DOHH2 (cell line): ENCODE measurements around the gene NOC2L.

Experiments used
- H3F3A ChIP-seq: fragments of 200-600 bp; sonication (generic), shearing (Covaris generic); 2 replicates; pipeline ENCODE4 v1.6.0; 2016; ENCODE audit warnings: antibody characterized with exemption, mild to moderate bottlenecking; ENCODE audit not compliant: control insufficient read depth, insufficient read depth
- H3K27ac ChIP-seq: fragments of 200-600 bp; sonication (generic); 2 replicates; pipeline ENCODE4 v1.5.1; 2014; ENCODE audit warnings: low read depth, mild to moderate bottlenecking, low read length, moderate library complexity
- H3K27me3 ChIP-seq: fragments of 200-600 bp; sonication (generic); 2 replicates; pipeline ENCODE4 v1.6.1; 2014; ENCODE audit warnings: mild to moderate bottlenecking, low read length, mixed read lengths; ENCODE audit not compliant: control insufficient read depth
- H3K36me3 ChIP-seq: fragments of 200-600 bp; sonication (generic); 2 replicates; pipeline ENCODE4 v1.6.1; 2014; ENCODE audit warnings: mild to moderate bottlenecking, low read length, moderate library complexity, mixed read lengths; ENCODE audit not compliant: control insufficient read depth
- H3K4me1 ChIP-seq: fragments of 200-600 bp; sonication (generic); 2 replicates; pipeline ENCODE4 v1.6.1; 2014; ENCODE audit warnings: mild to moderate bottlenecking, low read length, mixed read lengths; ENCODE audit not compliant: control insufficient read depth
- H3K4me2 ChIP-seq: fragments of 200-600 bp; sonication (generic); 2 replicates; pipeline ENCODE4 v1.6.0; 2014; ENCODE audit warnings: mild to moderate bottlenecking, low read length, moderate library complexity
- H3K4me3 ChIP-seq: fragments of 200-600 bp; sonication (generic); 2 replicates; pipeline ENCODE4 v1.5.1; 2014; ENCODE audit warnings: mild to moderate bottlenecking, low read length, mixed read lengths
- H3K79me2 ChIP-seq: fragments of 200-600 bp; sonication (generic); 2 replicates; pipeline ENCODE4 v1.6.1; 2014; ENCODE audit warnings: mild to moderate bottlenecking, low read length, mixed read lengths; ENCODE audit not compliant: control insufficient read depth
- H3K9me2 ChIP-seq: fragments of 200-600 bp; sonication (generic); replicated peaks from 2 replicates; pipeline ENCODE4 v1.6.1; 2014; ENCODE audit warnings: mild to moderate bottlenecking, low read length, mixed read lengths; ENCODE audit not compliant: control insufficient read depth
- H3K9me3 ChIP-seq: fragments of 200-600 bp; sonication (generic); 2 replicates; pipeline ENCODE4 v1.6.1; 2014; ENCODE audit warnings: antibody characterized with exemption, low read length, mixed read lengths; ENCODE audit not compliant: control insufficient read depth, insufficient read depth
- H4K20me1 ChIP-seq: fragments of 200-600 bp; sonication (generic); 2 replicates; pipeline ENCODE4 v1.6.0; 2014; ENCODE audit warnings: low read depth, mild to moderate bottlenecking, antibody characterized with exemption, low read length, moderate library complexity; ENCODE audit not compliant: control insufficient read depth, insufficient read depth
- EZH2phosphoT487 ChIP-seq: fragments of 200-600 bp; sonication (generic); IDR thresholded peaks from 2 replicates; pipeline ENCODE4 v1.6.1; 2017; ENCODE audit warnings: borderline replicate concordance, mild to moderate bottlenecking, antibody characterized with exemption, low read length, moderate library complexity, mixed read lengths
- TF ChIP-seq, protein P1 (sequence below): fragments of 200-600 bp; sonication (generic); IDR thresholded peaks from one replicate; pipeline ENCODE4 v1.5.1; 2014; ENCODE audit warnings: antibody characterized with exemption, mild to moderate bottlenecking, low read depth, low read length; ENCODE audit not compliant: poor library complexity, severe bottlenecking

NOC2L gene

DNA sequence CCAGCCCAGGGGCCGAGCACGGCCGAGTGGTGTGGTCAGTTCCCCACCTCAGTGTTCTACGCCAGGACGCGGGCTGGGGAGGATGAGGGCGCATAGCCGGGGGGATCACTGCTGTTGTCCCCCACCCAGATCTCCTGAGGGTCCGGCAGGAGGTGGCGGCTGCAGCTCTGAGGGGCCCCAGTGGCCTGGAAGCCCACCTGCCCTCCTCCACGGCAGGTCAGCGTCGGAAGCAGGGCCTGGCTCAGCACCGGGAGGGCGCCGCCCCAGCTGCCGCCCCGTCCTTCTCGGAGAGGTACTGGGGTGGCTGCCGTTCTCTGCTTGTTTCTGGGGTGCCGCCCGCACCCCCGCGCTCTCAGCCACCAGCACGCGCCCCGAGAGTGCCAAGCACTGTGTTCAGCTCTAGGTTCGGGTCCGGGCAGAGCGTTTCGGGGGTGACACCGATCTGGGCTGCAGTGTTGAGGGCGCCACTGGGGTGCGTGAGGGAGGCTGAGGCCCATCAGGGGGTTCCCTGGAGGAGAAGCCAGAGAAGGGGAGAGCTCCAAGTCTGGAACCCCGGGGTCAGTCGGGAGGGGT is 18.0 kb downstream of the NOC2L start:
- TF ChIP-seq EZH2phosphoT487: no peak
- TF ChIP-seq, protein P1, sequence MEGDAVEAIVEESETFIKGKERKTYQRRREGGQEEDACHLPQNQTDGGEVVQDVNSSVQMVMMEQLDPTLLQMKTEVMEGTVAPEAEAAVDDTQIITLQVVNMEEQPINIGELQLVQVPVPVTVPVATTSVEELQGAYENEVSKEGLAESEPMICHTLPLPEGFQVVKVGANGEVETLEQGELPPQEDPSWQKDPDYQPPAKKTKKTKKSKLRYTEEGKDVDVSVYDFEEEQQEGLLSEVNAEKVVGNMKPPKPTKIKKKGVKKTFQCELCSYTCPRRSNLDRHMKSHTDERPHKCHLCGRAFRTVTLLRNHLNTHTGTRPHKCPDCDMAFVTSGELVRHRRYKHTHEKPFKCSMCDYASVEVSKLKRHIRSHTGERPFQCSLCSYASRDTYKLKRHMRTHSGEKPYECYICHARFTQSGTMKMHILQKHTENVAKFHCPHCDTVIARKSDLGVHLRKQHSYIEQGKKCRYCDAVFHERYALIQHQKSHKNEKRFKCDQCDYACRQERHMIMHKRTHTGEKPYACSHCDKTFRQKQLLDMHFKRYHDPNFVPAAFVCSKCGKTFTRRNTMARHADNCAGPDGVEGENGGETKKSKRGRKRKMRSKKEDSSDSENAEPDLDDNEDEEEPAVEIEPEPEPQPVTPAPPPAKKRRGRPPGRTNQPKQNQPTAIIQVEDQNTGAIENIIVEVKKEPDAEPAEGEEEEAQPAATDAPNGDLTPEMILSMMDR: no peak
- Histone ChIP-seq H3F3A (no peaks in the 10 kb centered on the region), H3K36me3 (peaks cover 9% of the 10 kb centered on the region), H4K20me1 (peaks cover 9% of the 10 kb centered on the region), H3K9me3 (no peaks in the 10 kb centered on the region), H3K27ac (no peak overlapping the region), H3K4me2 (peak overlapping the region; percentile 39; the same call in 1 of the 2 replicates), H3K27me3 (peaks cover 47% of the 10 kb centered on the region), H3K79me2 (no peaks in the 10 kb centered on the region), H3K9me2 (no peaks in the 10 kb centered on the region), H3K4me3 (no peak overlapping the region), H3K4me1 (peaks cover 20% of the 10 kb centered on the region)

DNA sequence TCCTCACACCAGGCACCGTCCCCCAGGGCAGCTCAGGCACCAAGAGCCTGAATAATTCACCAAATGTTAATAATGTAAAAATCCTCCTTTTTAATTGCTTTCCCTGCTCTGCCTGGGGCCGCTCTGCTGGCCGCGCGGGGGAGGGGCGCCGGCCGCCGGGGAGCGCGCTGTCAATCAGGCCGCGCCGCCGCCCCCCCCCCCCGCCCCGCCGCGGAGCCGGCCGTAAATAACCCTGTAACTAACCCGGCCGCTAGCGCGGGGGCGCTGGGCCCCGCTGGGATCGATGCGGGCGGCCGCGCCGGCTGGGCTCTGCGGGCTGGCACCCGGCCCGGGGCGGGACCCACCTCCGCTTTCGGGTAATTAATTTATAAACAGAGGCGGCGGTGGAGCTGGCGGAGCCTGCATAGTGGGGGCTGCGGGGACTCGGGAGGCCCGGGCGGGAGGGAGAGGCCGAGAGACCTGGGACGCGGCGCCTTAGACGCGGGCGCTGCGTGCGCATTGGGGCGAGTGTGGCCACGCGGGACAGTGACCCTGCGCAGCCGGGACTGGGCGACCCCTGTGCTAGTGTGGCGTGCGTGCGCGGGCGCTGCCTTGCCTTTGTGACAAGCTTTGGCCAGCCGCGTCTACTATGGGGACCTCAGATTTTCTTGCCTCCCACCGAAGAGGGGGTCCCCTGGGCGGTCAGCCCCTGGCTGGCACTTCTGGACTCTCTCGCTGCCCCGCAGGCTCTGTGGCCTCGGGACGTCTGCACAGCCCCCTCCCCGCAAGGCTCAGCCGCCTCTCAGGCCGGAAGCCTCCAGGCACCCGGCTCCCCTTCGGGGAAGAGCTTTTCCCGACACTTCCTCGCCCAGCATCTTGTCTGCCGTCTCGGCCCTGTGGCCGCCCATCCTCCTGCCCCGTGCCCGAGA is 18.7 kb downstream of the NOC2L start:
- Histone ChIP-seq H3K9me3 (no peaks in the 10 kb centered on the region), H3K36me3 (peaks cover 7% of the 10 kb centered on the region), H3K79me2 (no peaks in the 10 kb centered on the region), H3K9me2 (no peaks in the 10 kb centered on the region), H3K4me3 (no peak overlapping the region; the same call in 1 of the 2 replicates), H3F3A (no peaks in the 10 kb centered on the region), H4K20me1 (peaks cover 9% of the 10 kb centered on the region), H3K27ac (no peak overlapping the region), H3K4me2 (peak overlapping the region; percentile 30; the same call in 1 of the 2 replicates), H3K27me3 (peaks cover 47% of the 10 kb centered on the region), H3K4me1 (peaks cover 20% of the 10 kb centered on the region)
- peak; percentile 94; the same call in 1 of the 2 replicates for TF ChIP-seq EZH2phosphoT487
- TF ChIP-seq, protein P1: no peak

DNA sequence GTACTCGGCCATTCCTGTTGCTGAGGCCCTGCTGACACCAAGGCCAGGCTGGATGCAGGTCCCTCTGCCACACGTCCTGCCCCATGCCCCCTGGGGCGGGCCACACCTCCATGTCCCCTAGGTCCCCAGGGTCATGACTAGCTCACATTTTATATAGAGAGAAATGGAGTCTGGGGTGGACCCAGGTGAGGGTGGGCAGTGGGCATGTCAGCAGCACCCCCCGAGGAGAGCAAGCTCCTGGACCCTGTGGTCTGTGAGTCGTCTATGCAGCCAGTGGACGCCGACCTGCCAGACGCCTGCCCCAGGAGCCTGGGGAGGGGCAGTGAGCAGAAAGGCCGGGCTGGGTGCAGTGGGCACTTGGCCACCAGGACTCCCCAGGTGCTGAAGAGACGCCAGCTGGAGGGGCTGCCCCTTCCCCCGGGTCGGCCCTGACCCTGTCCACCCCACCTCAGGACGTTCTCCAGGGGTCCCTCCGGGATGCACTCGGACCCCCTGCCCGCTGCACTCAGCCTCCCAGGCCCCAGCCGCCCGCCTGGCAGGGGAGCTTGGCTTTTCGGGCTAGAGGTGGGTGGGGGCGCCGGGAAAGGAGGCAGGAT is 19.4 kb downstream of the NOC2L start:
- no peaks in the 10 kb centered on the region for H3K9me3 ChIP-seq
- peaks cover 49% of the 10 kb centered on the region for H3K27me3 ChIP-seq
- 0 out of 2 replicates have a peak, but pooled peaks have one; percentile 47 for TF ChIP-seq EZH2phosphoT487
- TF ChIP-seq, protein P1: no peak
- H3K4me2 ChIP-seq: no peak overlapping the region; the same call in 1 of the 2 replicates
- H3K9me2 ChIP-seq: no peaks in the 10 kb centered on the region
- H3K4me1 ChIP-seq: peaks cover 20% of the 10 kb centered on the region
- peaks cover 9% of the 10 kb centered on the region for H4K20me1 ChIP-seq
- no peaks in the 10 kb centered on the region; the same call in 1 of the 2 replicates for H3K36me3 ChIP-seq
- no peak overlapping the region for H3K4me3 ChIP-seq
- H3K27ac ChIP-seq: no peak overlapping the region
- H3K79me2 ChIP-seq: no peaks in the 10 kb centered on the region
- no peaks in the 10 kb centered on the region for H3F3A ChIP-seq
